Measurements from ENCODE around the gene RBM6. TPM values are rescaled to one million over a fixed set of nuclear protein-coding genes. Genes with fewer than 3 reads are reported as not detected.

RBM6 gene
- total RNA-seq, 1 donor from 2014 or later, result 71.5 TPM

GRCh38 chr3:50102558-50102957 lies 162.6 kb downstream of the RBM6 start:
- peaks cover 7 to 95% of the 10 kb centered on the region in 2 donors for H3K36me3 ChIP-seq
- no peak for TF ChIP-seq POLR2A (IDR thresholded peaks at IDR 0.05)
- no peak overlapping the region for H3K27ac ChIP-seq
- DNase-seq (ENCODE audit: extremely low spot score in 2 of 2), result no peak
- no peaks in the 10 kb centered on the region for H3K4me1 ChIP-seq
- intact Hi-C loops (cut with DNase I), result no loop called here
- H3K27me3 ChIP-seq, result no peaks in the 10 kb centered on the region
- H3K4me3 ChIP-seq, result no peak overlapping the region
- H3K9me3 ChIP-seq, result no peaks in the 10 kb centered on the region

GRCh38 chr3:50111757-50112156 lies 171.8 kb downstream of the RBM6 start:
- no peak overlapping the region for H3K27ac ChIP-seq
- no peak for DNase-seq (ENCODE audit: extremely low spot score in 2 of 2)
- intact Hi-C loops (cut with DNase I), result no loop called here

GRCh38 chr3:50112462-50112861 lies 172.5 kb downstream of the RBM6 start:
- Histone ChIP-seq H3K27me3 (no peaks in the 10 kb centered on the region), H3K9me3 (no peaks in the 10 kb centered on the region), H3K36me3 (peaks cover 10 to 99% of the 10 kb centered on the region in 2 donors), H3K4me3 (no peak overlapping the region), H3K4me1 (no peaks in the 10 kb centered on the region), H3K27ac (no peak overlapping the region)
- intact Hi-C loops (cut with DNase I), result no loop called here
- TF ChIP-seq POLR2AphosphoS5 (IDR thresholded peaks at IDR 0.05; ENCODE audit: insufficient read depth in 1 of 2, low read depth in 1 of 2), result no peak
- no peak for TF ChIP-seq POLR2A (IDR thresholded peaks at IDR 0.05)
- no peak for TF ChIP-seq CTCF (IDR thresholded peaks at IDR 0.05)
- DNase-seq (ENCODE audit: extremely low spot score in 2 of 2), result no peak

More at GRCh38 chr3:50111757-50112156, 171.8 kb downstream of the RBM6 start:
- TF ChIP-seq POLR2A (IDR thresholded peaks at IDR 0.05) (no peak), CTCF (IDR thresholded peaks at IDR 0.05) (no peak), POLR2AphosphoS5 (IDR thresholded peaks at IDR 0.05; ENCODE audit: insufficient read depth in 1 of 2, low read depth in 1 of 2) (no peak)
- no peaks in the 10 kb centered on the region for H3K4me1 ChIP-seq
- H3K4me3 ChIP-seq, result no peak overlapping the region
- H3K36me3 ChIP-seq, result peaks cover 17 to 99% of the 10 kb centered on the region in 2 donors
- H3K9me3 ChIP-seq, result no peaks in the 10 kb centered on the region
- H3K27me3 ChIP-seq, result no peaks in the 10 kb centered on the region

- DNase-seq (ENCODE audit: extremely low spot score in 2 of 2), result no peak
- H3K27me3 ChIP-seq, result no peaks in the 10 kb centered on the region
- TF ChIP-seq POLR2AphosphoS5 (IDR thresholded peaks at IDR 0.05; ENCODE audit: insufficient read depth in 1 of 2, low read depth in 1 of 2) (no peak), CTCF (IDR thresholded peaks at IDR 0.05) (no peak), POLR2A (IDR thresholded peaks at IDR 0.05) (no peak)
- no peaks in the 10 kb centered on the region for H3K9me3 ChIP-seq
- intact Hi-C loops (cut with DNase I), result no loop called here
- H3K36me3 ChIP-seq, result peaks cover 3 to 72% of the 10 kb centered on the region in 2 donors
- no peak overlapping the region for H3K4me3 ChIP-seq
- peaks cover 8% of the 10 kb centered on the region for H3K4me1 ChIP-seq
- H3K27ac ChIP-seq, result no peak overlapping the region
Measured at GRCh38 chr3:50117120-50117519, 177.2 kb downstream of the RBM6 start.

DNA sequence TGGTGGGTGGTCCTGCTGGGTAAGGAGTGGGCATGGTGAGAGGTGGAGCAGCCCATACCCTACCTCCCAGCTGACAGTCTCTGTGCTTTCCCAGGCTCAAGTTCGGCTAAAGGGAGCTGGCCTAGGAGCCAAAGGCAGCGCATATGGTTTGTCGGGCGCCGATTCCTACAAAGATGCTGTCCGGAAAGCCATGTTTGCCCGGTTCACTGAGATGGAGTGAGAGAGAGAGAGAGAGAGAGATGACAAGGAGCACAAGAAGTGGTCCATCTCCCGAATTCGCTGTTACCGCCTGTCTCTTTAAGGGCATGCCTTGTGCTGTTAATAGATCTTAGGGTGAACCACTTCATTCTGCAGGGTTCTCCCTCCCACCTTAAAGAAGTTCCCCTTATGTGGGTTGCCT lies 178.3 kb downstream of the RBM6 start:
- no peak overlapping the region for H3K27ac ChIP-seq
- H3K4me1 ChIP-seq, result peaks cover 12% of the 10 kb centered on the region
- DNase-seq (ENCODE audit: extremely low spot score in 2 of 2), result no peak
- H3K27me3 ChIP-seq, result no peaks in the 10 kb centered on the region
- H3K9me3 ChIP-seq, result no peaks in the 10 kb centered on the region
- peaks cover 3 to 61% of the 10 kb centered on the region in 2 donors for H3K36me3 ChIP-seq
- H3K4me3 ChIP-seq, result no peak overlapping the region
- TF ChIP-seq POLR2AphosphoS5 (IDR thresholded peaks at IDR 0.05; ENCODE audit: insufficient read depth in 1 of 2, low read depth in 1 of 2) (no peak), POLR2A (IDR thresholded peaks at IDR 0.05) (no peak), CTCF (IDR thresholded peaks at IDR 0.05) (no peak)
- intact Hi-C loops (cut with DNase I), result no loop called here

All from vagina (tissue), 2 donors.